Tibial nerve (tissue), 4 donors: ENCODE results near the gene SEL1L2. TPM values are rescaled to one million over a fixed set of nuclear protein-coding genes. Genes with fewer than 3 reads are reported as not detected.

Experiments used
- DNase-seq, 2 donors: peaks; one replicate each; pipeline ENCODE4 v3.0.0-alpha.2; 2019; ENCODE audit warnings: low spot score in 2 of 2
- H3K27ac ChIP-seq, 4 donors: fragments of 200-600 bp; sonication (generic) in 3 of 4; one replicate each; pipeline ENCODE4 v1.5.1; 2017 to 2019; ENCODE audit warnings: mild to moderate bottlenecking in 1 of 4
- H3K27me3 ChIP-seq, 2 donors: fragments of 200-600 bp; sonication (generic) in 1 of 2; one replicate each; pipeline versions ENCODE4 v1.5.1 to v1.6.0; 2017 to 2019
- H3K36me3 ChIP-seq, 3 donors: fragments of 200-600 bp; sonication (generic); one replicate each; pipeline ENCODE4 v1.5.1; 2018 to 2019
- H3K4me1 ChIP-seq, 4 donors: fragments of 200-600 bp; sonication (generic) in 3 of 4; one replicate each; pipeline ENCODE4 v1.5.1; 2017 to 2019
- H3K4me3 ChIP-seq, 4 donors: fragments of 200-600 bp; sonication (generic) in 3 of 4; one replicate each; pipeline ENCODE4 v1.5.1; 2017 to 2019; ENCODE audit warnings: mild to moderate bottlenecking in 1 of 4, moderate library complexity in 1 of 4
- H3K9me3 ChIP-seq, 4 donors: fragments of 200-600 bp; sonication (generic) in 3 of 4; one replicate each; pipeline ENCODE4 v1.5.1; 2017 to 2019
- CTCF ChIP-seq, 5 experiments: fragments of 200-600 bp in 3 of 5; fragments of 450-650 bp in 2 of 5; sonication (generic) in 3 of 5; IDR thresholded peaks; one replicate each; pipeline ENCODE4 v1.5.1; 2016 to 2019; ENCODE audit warnings: antibody characterized with exemption in 5 of 5, mild to moderate bottlenecking in 3 of 5, moderate library complexity in 2 of 5
- EP300 ChIP-seq, 2 donors: sonication (generic); formaldehyde crosslinking; IDR thresholded peaks; one replicate each; pipeline ENCODE4 v1.6.1; 2017; ENCODE audit warnings: antibody characterized with exemption in 2 of 2, mild to moderate bottlenecking in 1 of 2
- POLR2A ChIP-seq, 2 donors: fragments of 450-650 bp; IDR thresholded peaks; one replicate each; pipeline ENCODE4 v1.6.1; 2017; ENCODE audit warnings: antibody characterized with exemption in 2 of 2, mild to moderate bottlenecking in 2 of 2, moderate library complexity in 2 of 2
- WGBS, 2 donors: methylation state at CpG; one replicate each; pipeline ENCODE4 v1.1.5; 2018; 5-methylcytosine and 5-hydroxymethylcytosine counted together
- total RNA-seq, 4 donors: library from RNA; depleted of rRNA; stranded (reverse); fragments of >200 nt; gene quantifications; one replicate each; pipeline ENCODE4 v1.1.0, GENCODE V29; 2016

Gene SEL1L2
- total RNA-seq, 4 donors from 2014 or later: not detected

GRCh38 chr20:13909067-13909466 is 81.3 kb downstream of the SEL1L2 start:
- Histone ChIP-seq H3K27me3 (no peaks in the 10 kb centered on the region), H3K27ac (no peak overlapping the region)
- 72 to 78% methylated on average over 4 of the region's 4 CpGs for WGBS, 2 donors

GRCh38 chr20:13904766-13905165 is 85.6 kb downstream of the SEL1L2 start:
- Histone ChIP-seq H3K27ac (no peak overlapping the region), H3K9me3 (no peaks in the 10 kb centered on the region), H3K4me3 (no peak overlapping the region), H3K4me1 (no peaks in the 10 kb centered on the region), H3K36me3 (no peaks in the 10 kb centered on the region), H3K27me3 (no peaks in the 10 kb centered on the region)
- DNase-seq: no peak
- TF ChIP-seq EP300 (IDR thresholded peaks at IDR 0.05): no peak
- no peak for TF ChIP-seq POLR2A (IDR thresholded peaks at IDR 0.05)
- TF ChIP-seq CTCF (IDR thresholded peaks at IDR 0.05): no peak
- WGBS, 2 donors: 39 to 52% methylated on average over 3 of the region's 3 CpGs

More at GRCh38 chr20:13909067-13909466, 81.3 kb downstream of the SEL1L2 start:
- Histone ChIP-seq H3K4me1 (peaks cover 0 to 15% (median 0%) of the 10 kb centered on the region in 4 donors), H3K9me3 (no peaks in the 10 kb centered on the region), H3K36me3 (no peaks in the 10 kb centered on the region), H3K4me3 (no peak overlapping the region)
- no peak for DNase-seq
- TF ChIP-seq POLR2A (IDR thresholded peaks at IDR 0.05) (no peak), EP300 (IDR thresholded peaks at IDR 0.05) (no peak), CTCF (IDR thresholded peaks at IDR 0.05) (no peak)

GRCh38 chr20:13900496-13900895 is 89.9 kb downstream of the SEL1L2 start:
- 89% methylated on average over 10 of the region's 10 CpGs for WGBS, 2 donors
- no peaks in the 10 kb centered on the region for H3K36me3 ChIP-seq

GRCh38 chr20:13898012-13898612 is 92.3 kb downstream of the SEL1L2 start:
- H3K27me3 ChIP-seq: no peaks in the 10 kb centered on the region
- no peaks in the 10 kb centered on the region for H3K4me1 ChIP-seq
- no peak for TF ChIP-seq EP300 (IDR thresholded peaks at IDR 0.05)
- TF ChIP-seq POLR2A (IDR thresholded peaks at IDR 0.05): no peak
- no peak for TF ChIP-seq CTCF (IDR thresholded peaks at IDR 0.05)
- 95 to 96% methylated on average over 2 of the region's 2 CpGs for WGBS, 2 donors
- DNase-seq: no peak
- no peaks in the 10 kb centered on the region for H3K9me3 ChIP-seq
- no peak overlapping the region for H3K4me3 ChIP-seq
- H3K36me3 ChIP-seq: no peaks in the 10 kb centered on the region
- no peak overlapping the region for H3K27ac ChIP-seq

More at GRCh38 chr20:13900496-13900895, 89.9 kb downstream of the SEL1L2 start:
- no peak for TF ChIP-seq EP300 (IDR thresholded peaks at IDR 0.05)
- TF ChIP-seq CTCF (IDR thresholded peaks at IDR 0.05): no peak
- TF ChIP-seq POLR2A (IDR thresholded peaks at IDR 0.05): no peak
- no peak overlapping the region for H3K4me3 ChIP-seq
- H3K27ac ChIP-seq: no peak overlapping the region
- no peak for DNase-seq
- no peaks in the 10 kb centered on the region for H3K4me1 ChIP-seq
- no peaks in the 10 kb centered on the region for H3K27me3 ChIP-seq
- H3K9me3 ChIP-seq: no peaks in the 10 kb centered on the region

- Histone ChIP-seq H3K36me3 (no peaks in the 10 kb centered on the region), H3K27ac (no peak overlapping the region), H3K27me3 (no peaks in the 10 kb centered on the region), H3K9me3 (peaks cover 0 to 30% (median 5%) of the 10 kb centered on the region in 4 donors), H3K4me1 (no peaks in the 10 kb centered on the region), H3K4me3 (no peak overlapping the region)
- DNase-seq: no peak
- WGBS, 2 donors: 92 to 94% methylated on average over 1 of the region's 1 CpG
- TF ChIP-seq CTCF (IDR thresholded peaks at IDR 0.05) (no peak), POLR2A (IDR thresholded peaks at IDR 0.05) (no peak), EP300 (IDR thresholded peaks at IDR 0.05) (no peak)
Measured at GRCh38 chr20:13891575-13891974, 98.8 kb downstream of the SEL1L2 start.
